GM12878 (cell line): ENCODE results near the gene CASP12.

ENCODE experiments used
- BACH1 ChIP-seq: fragments of 450-650 bp; IDR thresholded peaks from 2 replicates; pipeline ENCODE4 v1.6.1; 2017; ENCODE audit warnings: mild to moderate bottlenecking, borderline replicate concordance
- EED ChIP-seq: sonication (generic); IDR thresholded peaks from 2 replicates; pipeline ENCODE4 v1.6.1; 2016; ENCODE audit warnings: antibody characterized with exemption, low read depth
- MXI1 ChIP-seq: fragments of 150-350 bp; IDR thresholded peaks from 2 replicates; pipeline ENCODE4 v1.6.1; 2011; ENCODE audit warnings: low read depth, mild to moderate bottlenecking, inconsistent platforms, low read length, improper control_type of control experiment
- POLR2AphosphoS5 ChIP-seq: IDR thresholded peaks from 2 replicates; pipeline ENCODE4 v1.6.1; 2011; ENCODE audit warnings: mild to moderate bottlenecking, low read length, inconsistent platforms
- POU2F2 ChIP-seq: IDR thresholded peaks from 3 replicates; pipeline ENCODE4 v1.6.1; 2011; ENCODE audit warnings: low read depth, mild to moderate bottlenecking, low read length, borderline replicate concordance
- YY1 ChIP-seq: IDR thresholded peaks from 2 replicates; pipeline ENCODE4 v1.6.1; 2011; ENCODE audit warnings: low read depth, mild to moderate bottlenecking, low read length

DNA sequence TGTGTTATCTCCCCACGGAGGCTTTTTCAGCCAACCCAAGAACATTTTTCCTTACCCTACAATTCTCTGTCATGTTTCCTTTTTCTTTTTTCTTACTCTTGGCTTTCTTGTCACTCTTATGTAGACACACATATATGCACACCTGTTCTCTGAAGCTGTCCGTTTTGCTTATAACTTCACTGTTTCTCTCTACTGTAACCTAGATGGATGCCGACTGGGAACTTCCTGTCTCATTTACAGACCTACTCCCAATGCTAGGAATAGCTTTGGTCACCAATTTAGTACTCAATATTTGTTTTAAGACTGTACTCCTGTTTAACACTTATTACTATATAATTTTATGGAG is 9.9 kb upstream of the CASP12 start:
- TF ChIP-seq EED = no peak
- no peak for TF ChIP-seq POLR2AphosphoS5
- no peak for TF ChIP-seq YY1
- TF ChIP-seq MXI1 = no peak
- TF ChIP-seq POU2F2 = no peak
- TF ChIP-seq BACH1 = no peak
